SH-SY5Y (cell line): ENCODE results near the gene RBFOX2.
A peak's percentile ranks its signal among the peaks of the same experiment; 100 is the strongest.

ENCODE experiments used
- GATA2 ChIP-seq: IDR thresholded peaks from 2 replicates; pipeline ENCODE4 v1.6.1; 2011; ENCODE audit warnings: mild to moderate bottlenecking, low read depth, low read length
- GATA3 ChIP-seq: IDR thresholded peaks from 2 replicates; pipeline ENCODE4 v1.6.1; 2011; ENCODE audit warnings: low read depth, mild to moderate bottlenecking, low read length, moderate library complexity

Gene RBFOX2

DNA sequence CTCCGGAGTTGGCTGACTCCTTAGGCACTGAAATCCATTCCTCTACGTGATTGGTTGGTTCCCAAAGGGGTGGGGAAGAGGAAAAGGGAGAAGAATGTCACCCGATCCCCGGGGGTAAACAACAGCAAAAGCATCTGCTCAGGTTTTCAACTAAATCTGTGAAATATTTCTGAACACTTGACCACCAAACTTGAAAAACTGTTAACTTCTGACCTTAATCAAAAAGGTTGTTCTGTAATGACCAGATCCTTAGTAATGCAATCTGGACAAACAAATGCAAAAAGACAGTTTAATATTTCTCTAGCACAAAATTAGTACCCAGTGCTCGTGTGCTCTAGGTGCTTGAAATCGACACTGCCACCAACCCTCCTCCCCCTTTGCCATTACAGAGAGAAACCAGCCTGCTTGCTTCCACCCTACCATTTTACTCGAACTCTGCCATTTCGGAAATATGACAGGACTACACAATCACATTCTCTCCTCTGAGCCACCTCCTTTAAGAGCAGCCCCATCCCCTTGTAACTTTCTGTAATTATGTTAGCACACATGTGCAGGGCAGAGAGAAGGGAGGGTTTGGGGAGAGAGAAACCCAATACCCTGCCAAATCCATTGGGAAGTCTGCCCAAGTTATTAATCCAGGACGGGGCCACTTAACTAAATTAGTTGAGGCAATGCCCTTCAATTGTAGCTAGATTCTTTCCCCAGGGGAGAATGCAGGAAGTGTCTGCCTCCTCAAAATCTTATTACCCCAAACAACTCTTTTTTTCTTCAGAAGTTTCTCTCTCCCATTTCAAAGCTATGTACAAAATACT is 113.8 kb downstream of the RBFOX2 start:
- TF ChIP-seq GATA3: no peak

- TF ChIP-seq GATA2: no peak
- TF ChIP-seq GATA3: no peak
These were observed 114.3 kb downstream of the RBFOX2 start for GRCh38 chr22:35914357-35914664.

DNA sequence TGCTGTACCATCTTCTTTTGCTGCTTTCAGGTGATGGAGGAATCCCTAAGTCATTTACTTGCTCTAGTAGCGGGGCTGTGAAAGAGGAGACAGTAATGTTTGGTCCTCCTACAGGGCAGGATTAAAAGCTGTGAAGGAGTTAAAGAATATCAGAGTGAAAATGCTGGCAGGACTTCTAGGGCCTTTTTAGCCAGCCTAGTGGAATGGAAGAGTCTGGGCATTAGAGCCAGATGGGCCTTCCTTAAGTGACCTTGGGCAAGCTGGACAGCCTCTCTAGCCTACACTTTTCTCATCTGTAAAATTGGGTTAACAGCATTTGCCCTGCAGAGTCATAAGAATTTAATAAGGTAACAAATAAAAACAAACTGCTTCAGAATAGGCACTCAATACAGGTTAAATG is 114.7 kb downstream of the RBFOX2 start:
- no peak for TF ChIP-seq GATA2
- no peak for TF ChIP-seq GATA3

DNA sequence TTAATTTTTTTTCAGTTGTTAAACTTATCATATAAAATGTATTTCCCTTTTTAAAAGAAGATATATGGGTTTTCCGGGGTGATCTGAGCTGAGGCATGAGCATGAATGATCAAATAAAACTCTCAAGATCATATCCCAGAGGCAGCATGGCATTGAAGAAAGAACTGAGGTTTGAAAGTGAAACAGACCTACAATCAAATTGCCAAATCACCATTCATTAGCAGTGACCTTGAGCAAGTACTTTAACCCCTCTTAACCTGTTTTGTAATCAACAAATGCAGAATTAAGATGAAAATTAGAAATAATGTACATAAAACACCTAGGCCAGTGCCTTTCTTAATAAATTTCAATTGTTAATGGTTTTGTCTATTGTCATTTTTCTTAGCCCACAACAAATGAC is 116.0 kb downstream of the RBFOX2 start:
- no peak for TF ChIP-seq GATA3
- no peak for TF ChIP-seq GATA2

- TF ChIP-seq GATA3 (peak; percentile 35; the same call in 1 of the 2 replicates), GATA2 (peak; percentile 32; the same call in 1 of the 2 replicates)
These were observed 116.7 kb downstream of the RBFOX2 start for GRCh38 chr22:35911877-35912276.

DNA sequence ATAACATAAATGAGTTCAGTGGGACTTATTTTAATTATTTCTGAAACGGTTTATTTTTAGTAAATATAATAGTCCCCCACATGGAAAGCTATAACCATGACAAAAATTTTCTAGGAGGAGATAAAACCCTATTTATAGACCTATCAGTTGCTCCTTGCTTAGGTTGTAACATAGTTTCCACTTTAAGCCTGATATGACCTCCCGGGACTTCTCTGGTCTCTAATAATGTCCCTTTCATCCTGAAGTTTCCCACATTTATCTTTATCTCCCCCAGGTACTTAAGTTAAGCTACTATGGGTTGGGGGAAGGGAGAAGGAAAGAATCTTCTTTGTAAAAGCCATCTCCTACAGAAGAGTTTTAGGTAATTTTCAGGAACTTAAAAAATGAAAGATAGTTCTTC is 117.7 kb downstream of the RBFOX2 start:
- no peak for TF ChIP-seq GATA2
- TF ChIP-seq GATA3: no peak

- TF ChIP-seq GATA2: no peak
These were observed 118.4 kb downstream of the RBFOX2 start for GRCh38 chr22:35910003-35910769.

GRCh38 chr22:35905894-35906293 is 122.7 kb downstream of the RBFOX2 start:
- TF ChIP-seq GATA3 (no peak), GATA2 (no peak)

DNA sequence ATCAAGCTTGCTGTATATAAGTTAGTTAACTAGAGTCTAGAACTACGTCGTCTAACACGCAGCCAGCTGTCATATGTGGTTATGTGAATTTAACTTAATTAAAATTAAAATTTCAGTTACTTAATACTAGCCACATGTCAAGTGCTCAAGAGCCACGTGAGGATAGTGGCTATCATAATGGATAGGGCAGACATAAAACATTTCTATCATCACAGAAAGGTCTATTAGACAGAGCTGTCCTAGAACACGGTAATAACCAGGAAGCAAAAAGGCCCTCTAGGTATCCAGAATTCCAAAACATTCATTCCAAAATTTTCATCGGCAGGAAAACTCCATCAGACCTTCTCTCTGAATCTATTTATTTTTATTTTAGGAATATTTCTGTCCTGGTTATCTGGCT is 123.9 kb downstream of the RBFOX2 start:
- TF ChIP-seq GATA2 (no peak), GATA3 (no peak)

- TF ChIP-seq GATA2 (no peak), GATA3 (no peak)
These were observed 124.3 kb downstream of the RBFOX2 start for GRCh38 chr22:35904336-35904692.

DNA sequence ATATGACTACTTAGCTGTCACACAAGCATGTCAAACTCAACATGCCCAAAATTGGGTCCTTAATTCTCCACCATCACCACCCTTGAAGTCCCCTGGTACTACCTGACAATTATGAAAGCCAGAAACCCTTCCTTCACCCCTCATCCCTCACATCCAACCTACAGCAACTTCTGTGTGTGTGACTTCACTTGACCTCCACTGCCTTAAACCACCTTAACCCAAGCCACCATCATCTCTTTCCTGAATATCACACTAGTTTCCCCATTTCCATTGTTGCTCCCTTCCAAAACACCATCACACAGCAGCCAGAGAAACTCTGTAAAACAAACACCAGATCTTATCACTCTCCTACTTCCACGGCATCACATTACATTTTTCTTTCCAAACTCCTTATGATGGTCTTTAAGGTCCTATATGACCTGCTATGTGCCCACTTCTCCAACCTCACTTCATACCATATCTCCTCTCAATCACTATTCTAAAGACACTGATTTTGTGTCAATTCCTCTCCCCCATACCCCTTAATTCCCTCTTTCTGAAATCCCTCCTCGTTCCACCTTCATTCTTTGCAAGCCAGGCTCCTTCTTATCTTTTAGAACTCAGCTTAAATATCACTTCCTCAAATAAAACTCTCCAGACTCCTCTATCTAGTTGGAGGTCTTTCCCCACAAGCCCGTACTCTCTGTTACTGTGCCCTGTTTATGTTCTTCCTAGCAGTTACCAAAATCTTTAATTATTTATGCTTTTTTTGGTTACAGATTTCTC is 124.9 kb downstream of the RBFOX2 start:
- TF ChIP-seq GATA3 (no peak), GATA2 (no peak)

DNA sequence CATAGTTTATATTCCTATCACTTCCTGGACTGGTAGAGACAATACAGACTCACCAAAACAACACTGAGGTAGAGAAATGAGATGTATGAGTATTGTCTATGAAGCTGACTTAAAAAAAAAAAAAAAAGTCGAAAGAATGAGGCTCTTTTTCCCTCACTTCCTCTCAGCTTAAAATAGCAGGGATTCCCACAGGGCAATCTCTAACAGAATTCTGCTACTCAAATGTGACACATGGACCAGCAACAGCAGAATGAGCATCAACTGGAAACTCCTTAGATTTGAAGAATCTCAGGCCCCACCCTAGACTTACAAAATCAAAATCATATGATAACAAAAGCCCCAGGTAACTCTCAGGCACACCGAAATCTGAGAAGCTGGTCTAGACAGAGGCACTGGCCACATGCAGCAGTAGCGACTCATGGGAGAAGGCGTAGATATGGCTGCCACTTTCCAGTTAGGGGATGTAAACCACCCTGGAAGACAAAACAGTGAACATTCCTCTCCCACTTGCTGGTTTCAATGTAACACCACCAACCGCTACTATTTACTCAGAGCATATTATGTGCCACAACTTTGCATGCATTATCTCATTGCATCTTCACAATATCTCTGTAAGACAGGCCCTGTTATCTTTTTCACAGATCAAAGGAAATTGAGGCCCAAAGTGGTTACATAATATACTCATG is 128.0 kb downstream of the RBFOX2 start:
- TF ChIP-seq GATA3 (no peak), GATA2 (no peak)

- TF ChIP-seq GATA3 (no peak), GATA2 (no peak)
These were observed 128.9 kb downstream of the RBFOX2 start for GRCh38 chr22:35899736-35900135.

- no peak for TF ChIP-seq GATA2
- TF ChIP-seq GATA3: no peak
These were observed 132.4 kb downstream of the RBFOX2 start for GRCh38 chr22:35896111-35896705.
